Gastrocnemius medialis (tissue), 4 donors: ENCODE results near the gene EFCC1. TPM values are rescaled to one million over a fixed set of nuclear protein-coding genes. Genes with fewer than 3 reads are reported as not detected.

Experiments
- ATAC-seq, 2 donors: fragments of 150-250 bp; one replicate each; pipeline ENCODE4 v1.9.1; 2016
- DNase-seq, 2 donors: peaks; one replicate each; pipeline ENCODE4 v3.0.0-alpha.2; 2019
- H3K27ac ChIP-seq, 4 donors: fragments of 200-600 bp; sonication (generic); 1 replicate in 1 of 4; 2 replicates in 3 of 4; pipeline ENCODE4 v1.5.1; 2016 to 2018; ENCODE audit warnings: mild to moderate bottlenecking in 2 of 4, moderate library complexity in 1 of 4
- H3K27me3 ChIP-seq, 3 donors: fragments of 200-600 bp; sonication (generic) in 2 of 3; 1 replicate in 1 of 3; 2 replicates in 2 of 3; pipeline versions ENCODE4 v1.5.1 to v1.6.0; 2016 to 2019; ENCODE audit warnings: mild to moderate bottlenecking in 1 of 3, moderate library complexity in 1 of 3
- H3K36me3 ChIP-seq, 2 donors: fragments of 200-600 bp; sonication (generic) in 1 of 2; one replicate each; pipeline ENCODE4 v1.5.1; 2017 to 2018
- H3K4me1 ChIP-seq, 2 donors: fragments of 200-600 bp; sonication (generic) in 1 of 2; one replicate each; pipeline ENCODE4 v1.5.1; 2016 to 2017; ENCODE audit warnings: mild to moderate bottlenecking in 2 of 2
- H3K4me3 ChIP-seq, 4 donors: fragments of 200-600 bp; sonication (generic) in 3 of 4; 1 replicate in 1 of 4; 2 replicates in 3 of 4; pipeline ENCODE4 v1.5.1; 2016 to 2019; ENCODE audit warnings: mild to moderate bottlenecking in 2 of 4
- H3K9me3 ChIP-seq, 3 donors: fragments of 200-600 bp; sonication (generic) in 2 of 3; 1 replicate in 1 of 3; 2 replicates in 2 of 3; pipeline ENCODE4 v1.5.1; 2016 to 2019
- CTCF ChIP-seq, 5 experiments: fragments of 450-650 bp in 3 of 5; fragments of 200-600 bp in 2 of 5; sonication (generic) in 2 of 5; IDR thresholded peaks in 4 of 5; conservative IDR thresholded peaks in 1 of 5; 1 replicate in 4 of 5; 2 replicates in 1 of 5; pipeline ENCODE4 v1.5.1; 2016 to 2019; ENCODE audit warnings: antibody characterized with exemption in 5 of 5, mild to moderate bottlenecking in 3 of 5, moderate library complexity in 3 of 5
- POLR2A ChIP-seq, 2 donors: fragments of 450-650 bp; IDR thresholded peaks; one replicate each; pipeline ENCODE4 v1.6.1; 2017; ENCODE audit warnings: antibody characterized with exemption in 2 of 2, mild to moderate bottlenecking in 2 of 2, moderate library complexity in 2 of 2
- in situ Hi-C, 4 donors: fragments of 200-750 bp; cut with MboI; loops; one replicate each; pipeline versions ENCODE4 v1.15.0 to v1.8.0; 2017; ENCODE audit warnings: low sequenced_read_pairs in 4 of 4
- intact Hi-C: fragments of 100-400 bp; cut with DNase I; formaldehyde crosslinking; loops from one replicate; pipeline ENCODE4 v1.15.1; 2023; ENCODE audit warnings: low total_unique reads
- total RNA-seq, 4 donors: library from RNA; depleted of rRNA; stranded (reverse); fragments of >200 nt; gene quantifications; one replicate each; pipeline versions ENCODE4 v1.1.0 to v1.2.3, GENCODE V29; 2016

EFCC1 gene
- total RNA-seq, 4 donors from 2014 or later, result 0.26 to 1.2 (median 0.45) TPM

GRCh38 chr3:129014148-129014547 lies 13.0 kb downstream of the EFCC1 start:
- Histone ChIP-seq H3K36me3 (no peaks in the 10 kb centered on the region), H3K4me3 (no peak overlapping the region), H3K4me1 (peaks cover 12 to 24% of the 10 kb centered on the region in 2 donors), H3K27me3 (no peaks in the 10 kb centered on the region), H3K9me3 (no peaks in the 10 kb centered on the region), H3K27ac (peak overlapping the region in 3 of 4 donors; percentile 62 to 71 (median 71))
- no peak for ATAC-seq
- in situ Hi-C loops, result no loop called here
- no peak for TF ChIP-seq POLR2A (IDR thresholded peaks at IDR 0.05)
- no peak for DNase-seq
- intact Hi-C loops, result no loop called here

DNA sequence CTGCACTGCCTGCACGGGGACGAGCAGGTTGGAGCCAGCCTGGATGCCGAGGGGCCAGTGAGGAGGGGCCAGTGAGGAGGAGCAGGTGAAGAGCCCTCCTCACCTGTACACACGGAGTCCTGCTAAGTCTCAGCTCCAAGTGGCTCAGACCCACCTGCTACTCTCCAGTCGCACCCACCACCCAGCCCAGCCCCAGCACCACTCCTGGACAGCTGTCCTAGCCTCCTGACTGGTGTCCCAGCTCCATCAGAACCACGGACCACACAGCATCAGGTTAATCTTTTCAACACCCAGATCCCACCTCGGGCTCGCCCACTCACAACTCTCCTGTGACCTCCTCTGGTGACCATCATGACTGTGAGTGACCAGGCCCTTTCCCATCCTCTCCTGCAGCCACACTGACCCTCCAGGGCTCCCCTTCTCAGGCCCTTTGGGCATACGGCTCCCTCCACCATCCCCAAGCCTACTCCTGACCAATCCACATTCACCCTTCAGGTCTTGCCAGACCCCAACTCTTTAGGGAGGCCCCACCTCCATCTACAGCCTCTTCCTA lies 13.8 kb downstream of the EFCC1 start:
- in situ Hi-C loops, result no loop called here
- no peaks in the 10 kb centered on the region for H3K27me3 ChIP-seq
- H3K9me3 ChIP-seq, result no peaks in the 10 kb centered on the region
- peak overlapping the region; percentile 41 to 71 (median 66) for H3K27ac ChIP-seq
- TF ChIP-seq CTCF (IDR thresholded peaks at IDR 0.05 in 4 of 5, conservative IDR thresholded peaks at IDR 0.05 in 1 of 5) (no peak), POLR2A (IDR thresholded peaks at IDR 0.05) (no peak)
- peaks cover 12 to 24% of the 10 kb centered on the region in 2 donors for H3K4me1 ChIP-seq
- intact Hi-C loops, result no loop called here
- no peaks in the 10 kb centered on the region for H3K36me3 ChIP-seq
- no peak for ATAC-seq
- no peak for DNase-seq
- H3K4me3 ChIP-seq, result no peak overlapping the region

DNA sequence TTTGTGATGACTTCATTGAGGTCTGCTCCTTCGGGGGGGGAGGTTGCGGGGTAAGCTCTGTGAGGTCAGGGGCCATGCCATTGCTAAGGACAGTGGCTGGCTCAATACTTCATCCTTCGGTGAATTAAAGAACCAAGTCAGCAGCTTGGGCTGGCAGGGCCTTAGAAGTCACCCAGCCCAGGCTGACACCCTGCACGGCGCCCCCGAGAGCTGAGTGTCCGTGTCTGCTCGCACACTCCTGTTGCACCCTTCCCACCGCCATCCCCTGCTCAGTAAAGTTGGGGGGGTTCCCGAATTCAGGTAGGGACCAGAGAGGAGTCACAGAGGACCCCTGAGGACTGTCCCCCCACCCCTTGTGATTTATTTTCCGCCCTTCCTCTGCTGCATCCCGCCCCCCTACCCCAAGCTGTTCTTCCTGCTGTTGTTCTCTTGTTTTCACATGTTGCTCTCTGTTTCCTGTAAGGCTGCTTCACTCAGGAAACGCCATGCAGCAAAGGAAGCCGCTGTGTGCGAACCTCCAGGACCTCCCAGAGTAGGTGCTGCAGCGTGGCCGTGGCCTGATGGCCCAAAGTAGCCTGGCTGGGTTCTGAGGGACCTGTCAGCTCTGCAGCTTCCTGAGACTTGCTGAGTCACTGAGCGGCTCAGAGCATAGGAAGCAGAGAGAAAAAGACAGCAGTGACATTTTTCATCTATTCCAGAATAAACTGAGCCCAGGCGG lies 14.4 kb downstream of the EFCC1 start:
- H3K36me3 ChIP-seq, result no peaks in the 10 kb centered on the region
- no peaks in the 10 kb centered on the region for H3K27me3 ChIP-seq
- DNase-seq, result no peak
- H3K4me3 ChIP-seq, result no peak overlapping the region
- TF ChIP-seq CTCF (IDR thresholded peaks at IDR 0.05 in 4 of 5, conservative IDR thresholded peaks at IDR 0.05 in 1 of 5) (no peak), POLR2A (IDR thresholded peaks at IDR 0.05) (no peak)
- intact Hi-C loops, result no loop called here
- in situ Hi-C loops, result no loop called here
- peak; percentile 53 to 63 for ATAC-seq
- H3K27ac ChIP-seq, result peak overlapping the region; percentile 62 to 71 (median 68)
- H3K9me3 ChIP-seq, result no peaks in the 10 kb centered on the region
- H3K4me1 ChIP-seq, result peaks cover 12 to 24% of the 10 kb centered on the region in 2 donors

- H3K27ac ChIP-seq, result peak overlapping the region; percentile 62 to 71 (median 68)
- ATAC-seq, result peak in 1 of 2 donors; percentile 49
- H3K4me3 ChIP-seq, result no peak overlapping the region
- in situ Hi-C loops, result no loop called here
- no peaks in the 10 kb centered on the region for H3K9me3 ChIP-seq
- intact Hi-C loops, result no loop called here
- peak in 1 of 2 donors; percentile 27 for DNase-seq
- H3K36me3 ChIP-seq, result no peaks in the 10 kb centered on the region
- no peaks in the 10 kb centered on the region for H3K27me3 ChIP-seq
- H3K4me1 ChIP-seq, result peaks cover 12 to 24% of the 10 kb centered on the region in 2 donors
- TF ChIP-seq CTCF (IDR thresholded peaks at IDR 0.05 in 4 of 5, conservative IDR thresholded peaks at IDR 0.05 in 1 of 5) (no peak), POLR2A (IDR thresholded peaks at IDR 0.05) (no peak)
These were observed 15.2 kb downstream of the EFCC1 start for GRCh38 chr3:129016356-129016719.

- intact Hi-C loops (no loop called here), in situ Hi-C loops (no loop called here)
- Histone ChIP-seq H3K4me1 (peaks cover 12 to 24% of the 10 kb centered on the region in 2 donors), H3K27ac (peak overlapping the region; percentile 62 to 71 (median 68)), H3K27me3 (no peaks in the 10 kb centered on the region), H3K36me3 (no peaks in the 10 kb centered on the region), H3K9me3 (no peaks in the 10 kb centered on the region), H3K4me3 (no peak overlapping the region)
- TF ChIP-seq POLR2A (IDR thresholded peaks at IDR 0.05), result no peak
- TF ChIP-seq CTCF (IDR thresholded peaks at IDR 0.05 in 4 of 5, conservative IDR thresholded peaks at IDR 0.05 in 1 of 5), result no peak
- DNase-seq (peak in 1 of 2 donors; percentile 36), ATAC-seq (peak in 1 of 2 donors; percentile 64)
These were observed 15.8 kb downstream of the EFCC1 start for GRCh38 chr3:129016720-129017483.
